Activated CD4-positive, alpha-beta T cell treated with anti-CD3 and anti-CD28 coated beads, Interleukin-2, amount 10 ng/mL, durations not matched to agents 24 days and 14 days (primary cell): ENCODE measurements around the gene TRIO. TPM values are rescaled to one million over a fixed set of nuclear protein-coding genes. Genes with fewer than 3 reads are reported as not detected.

Source experiments
- DNase-seq: peaks from one replicate; pipeline ENCODE4 v3.0.0; 2022
- H3K27ac Mint-ChIP-seq: one replicate; pipeline ENCODE4 v1.8.0; 2022; ENCODE audit warnings: mild to moderate bottlenecking, mixed read lengths
- H3K27me3 Mint-ChIP-seq: one replicate; pipeline ENCODE4 v1.8.0; 2022; ENCODE audit warnings: mixed read lengths
- H3K36me3 Mint-ChIP-seq: one replicate; pipeline ENCODE4 v1.8.0; 2022; ENCODE audit warnings: low read depth, mild to moderate bottlenecking, mixed read lengths
- H3K4me1 Mint-ChIP-seq: one replicate; pipeline ENCODE4 v1.8.0; 2021; ENCODE audit warnings: mixed read lengths
- H3K4me3 Mint-ChIP-seq: one replicate; pipeline ENCODE4 v1.8.0; 2022; ENCODE audit warnings: mild to moderate bottlenecking, moderate library complexity, mixed read lengths
- H3K9me3 Mint-ChIP-seq: one replicate; pipeline ENCODE4 v1.8.0; 2021; ENCODE audit warnings: mixed read lengths
- intact Hi-C: fragments of 100-400 bp; cut with micrococcal nuclease; formaldehyde crosslinking; loops from one replicate; pipeline ENCODE4 v1.15.1; 2023
- total RNA-seq: library from RNA; stranded (reverse); gene quantifications from 2 replicates; pipeline ENCODE4 v1.2.3, GENCODE V29; 2022

The TRIO gene
- total RNA-seq, 1 donor from 2014 or later = 14.0 TPM

GRCh38 chr5:14184082-14184481 is 40.9 kb downstream of the TRIO start:
- no peak for DNase-seq
- Mint-ChIP-seq H3K27ac (no peak overlapping the region), H3K9me3 (no peaks in the 10 kb centered on the region), H3K4me1 (no peaks in the 10 kb centered on the region), H3K4me3 (no peak overlapping the region), H3K27me3 (peaks cover 3% of the 10 kb centered on the region), H3K36me3 (no peaks in the 10 kb centered on the region)
- intact Hi-C loops = no loop called here

DNA sequence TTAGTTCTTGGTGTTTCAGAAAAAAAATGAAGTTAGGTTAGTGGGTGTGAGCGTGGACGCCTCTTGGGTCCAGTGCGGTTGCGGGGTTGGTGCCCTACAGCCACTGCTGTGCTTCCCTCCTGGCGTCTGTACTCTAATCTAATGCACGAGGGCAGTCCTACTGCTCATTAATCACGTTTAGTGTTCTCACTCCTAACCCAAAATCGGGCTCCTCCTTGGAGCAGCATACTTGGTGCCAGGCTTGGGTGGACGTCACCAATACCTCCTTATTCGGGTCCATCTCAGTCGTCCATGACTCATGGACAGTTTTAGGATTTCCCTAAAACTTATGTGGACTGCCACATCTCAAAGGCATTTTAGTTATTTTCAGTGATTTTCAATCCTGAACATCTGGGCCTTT is 41.6 kb downstream of the TRIO start:
- Mint-ChIP-seq H3K27me3 (peaks cover 3% of the 10 kb centered on the region), H3K4me3 (no peak overlapping the region), H3K36me3 (no peaks in the 10 kb centered on the region), H3K27ac (no peak overlapping the region), H3K9me3 (no peaks in the 10 kb centered on the region), H3K4me1 (no peaks in the 10 kb centered on the region)
- DNase-seq = no peak
- intact Hi-C loops = no loop called here

DNA sequence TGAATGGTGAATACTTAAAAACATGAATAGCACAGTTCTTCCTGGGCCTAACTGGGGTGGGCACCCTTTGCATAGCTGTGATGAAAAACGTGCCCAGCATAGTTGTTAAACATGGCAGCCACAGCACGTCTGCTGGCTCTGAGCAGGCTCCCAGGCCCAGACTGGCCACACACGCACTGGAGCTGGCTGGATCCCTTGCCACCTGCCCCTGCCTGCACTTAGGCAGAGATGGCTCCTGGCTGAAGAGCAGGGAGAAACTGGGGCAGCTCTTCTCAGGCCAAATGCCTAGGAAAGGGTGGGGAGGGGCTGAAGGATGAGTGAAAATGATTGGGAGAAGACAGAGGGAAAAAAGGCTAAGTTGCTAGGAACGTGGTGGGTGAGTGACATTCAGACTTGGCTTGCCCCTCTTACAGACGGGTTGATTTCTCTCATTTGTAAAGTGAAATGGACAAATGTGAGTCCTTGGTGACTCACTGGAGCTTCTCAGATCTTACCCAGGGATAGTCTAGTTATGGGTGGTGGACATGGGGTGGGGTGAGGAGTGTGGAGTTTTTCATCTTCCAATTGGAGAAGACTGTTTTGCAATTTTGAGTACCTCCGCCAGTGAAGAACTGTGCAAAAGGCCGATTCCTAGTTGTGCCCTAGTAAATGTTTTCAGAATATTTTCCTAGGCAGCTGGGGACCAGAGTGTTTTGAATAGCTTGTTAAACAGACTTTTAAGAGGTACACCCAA is 42.4 kb downstream of the TRIO start:
- H3K4me1 Mint-ChIP-seq = no peaks in the 10 kb centered on the region
- DNase-seq = no peak
- H3K36me3 Mint-ChIP-seq = no peaks in the 10 kb centered on the region
- intact Hi-C loops = no loop called here
- H3K4me3 Mint-ChIP-seq = no peak overlapping the region
- H3K27me3 Mint-ChIP-seq = peaks cover 3% of the 10 kb centered on the region
- H3K27ac Mint-ChIP-seq = no peak overlapping the region
- H3K9me3 Mint-ChIP-seq = no peaks in the 10 kb centered on the region

DNA sequence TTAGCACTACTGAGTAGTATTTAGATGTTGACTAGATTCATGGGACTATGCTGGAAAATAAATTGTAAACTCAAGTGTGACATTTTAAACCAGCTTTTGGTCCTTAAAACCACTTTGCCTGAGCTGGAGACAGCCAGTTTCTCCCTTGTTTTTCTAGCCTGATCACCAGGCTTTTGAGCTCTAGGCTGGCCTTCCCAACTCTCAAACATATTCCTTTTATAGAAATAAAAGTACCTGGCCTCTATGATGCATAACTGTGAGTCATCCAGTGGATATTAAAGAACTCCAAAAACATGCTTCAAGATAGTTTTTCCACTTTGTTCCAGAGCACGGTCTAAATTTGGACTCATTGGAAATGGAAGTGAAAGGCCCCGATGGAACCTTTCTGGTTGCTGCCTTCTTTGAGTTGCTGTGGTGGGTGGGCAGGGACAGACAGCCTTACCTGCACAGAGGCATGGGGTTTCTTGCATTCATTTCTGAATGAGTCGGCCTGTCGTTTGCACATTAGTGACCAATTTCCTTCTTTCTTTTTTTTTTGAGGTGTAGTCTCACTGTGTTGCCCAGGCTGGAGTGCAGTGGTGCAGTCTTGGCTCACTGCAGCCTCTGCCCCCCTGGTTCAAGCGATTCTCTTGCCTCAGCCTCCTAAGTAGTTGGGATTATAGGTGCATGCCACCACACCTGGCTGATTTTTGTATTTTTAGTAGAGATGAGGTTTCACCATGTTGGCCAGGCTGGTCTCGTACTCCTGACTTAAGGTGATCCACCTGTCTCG is 43.1 kb downstream of the TRIO start:
- H3K9me3 Mint-ChIP-seq = no peaks in the 10 kb centered on the region
- no peak overlapping the region for H3K4me3 Mint-ChIP-seq
- intact Hi-C loops = no loop called here
- no peaks in the 10 kb centered on the region for H3K36me3 Mint-ChIP-seq
- peaks cover 3% of the 10 kb centered on the region for H3K27me3 Mint-ChIP-seq
- H3K27ac Mint-ChIP-seq = no peak overlapping the region
- no peaks in the 10 kb centered on the region for H3K4me1 Mint-ChIP-seq
- DNase-seq = no peak

DNA sequence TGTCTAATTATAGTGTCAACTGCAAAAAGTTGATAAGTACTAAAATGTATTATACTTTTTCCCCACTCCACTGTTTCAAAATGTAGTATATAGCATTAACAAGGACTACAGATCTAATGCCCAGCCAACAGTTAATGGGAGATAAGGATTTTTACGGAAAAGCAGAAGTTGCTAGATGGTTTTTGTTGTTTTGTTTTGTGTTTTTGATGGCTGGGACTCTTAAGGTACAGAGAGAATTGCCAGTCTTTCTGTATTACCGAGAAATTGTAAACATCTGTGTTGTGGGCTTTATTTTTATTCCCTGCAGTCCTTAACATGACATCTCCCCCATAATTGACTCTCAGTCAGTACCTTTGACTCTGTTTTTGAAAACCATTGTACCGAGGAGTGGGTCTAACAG is 44.0 kb downstream of the TRIO start:
- no peak overlapping the region for H3K4me3 Mint-ChIP-seq
- no peak overlapping the region for H3K27ac Mint-ChIP-seq
- H3K27me3 Mint-ChIP-seq = peaks cover 3% of the 10 kb centered on the region
- no peaks in the 10 kb centered on the region for H3K4me1 Mint-ChIP-seq
- DNase-seq = no peak
- H3K36me3 Mint-ChIP-seq = no peaks in the 10 kb centered on the region
- intact Hi-C loops = no loop called here
- H3K9me3 Mint-ChIP-seq = no peaks in the 10 kb centered on the region

DNA sequence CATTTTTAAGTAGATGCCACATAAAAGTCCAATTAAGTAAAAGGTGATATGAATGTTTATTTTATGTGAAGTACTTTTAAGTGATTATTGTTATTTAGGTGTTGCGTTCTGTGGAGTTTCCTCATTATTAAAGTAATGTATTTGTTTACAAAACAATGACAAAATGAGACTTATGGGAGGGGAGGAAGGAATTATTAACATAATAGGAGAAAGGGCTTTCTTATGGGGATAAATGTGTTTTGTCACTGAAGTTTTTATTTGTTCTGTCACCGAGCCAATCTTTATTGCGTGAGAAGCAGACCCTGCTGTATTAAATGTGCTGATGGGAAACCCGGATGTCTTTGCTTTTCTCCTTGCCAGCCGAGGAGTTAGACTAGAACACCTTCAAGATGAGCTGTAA is 44.5 kb downstream of the TRIO start:
- intact Hi-C loops = no loop called here

DNA sequence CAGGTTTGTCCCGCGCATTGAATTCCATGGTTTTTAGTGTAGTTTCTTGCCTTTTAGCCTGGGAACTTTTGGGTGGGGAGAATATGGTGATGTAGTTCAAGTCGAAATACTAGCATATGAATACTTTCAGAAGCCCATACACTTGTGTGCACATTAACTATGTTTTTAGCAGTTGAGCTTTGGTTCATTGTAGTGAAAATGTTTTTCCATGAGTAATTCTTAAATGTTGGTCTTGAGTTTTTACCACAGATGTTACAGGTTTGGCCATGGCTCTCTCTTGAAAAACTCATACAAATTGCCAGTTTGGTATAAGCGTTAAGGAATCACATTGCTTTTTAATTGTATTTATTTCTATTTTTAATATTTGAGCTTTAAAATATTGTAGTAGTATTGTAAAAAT is 45.6 kb downstream of the TRIO start:
- H3K27me3 Mint-ChIP-seq = peaks cover 3% of the 10 kb centered on the region
- intact Hi-C loops = no loop called here
- no peak overlapping the region for H3K27ac Mint-ChIP-seq
- DNase-seq = no peak
- H3K4me1 Mint-ChIP-seq = no peaks in the 10 kb centered on the region
- no peak overlapping the region for H3K4me3 Mint-ChIP-seq
- H3K36me3 Mint-ChIP-seq = no peaks in the 10 kb centered on the region
- H3K9me3 Mint-ChIP-seq = no peaks in the 10 kb centered on the region

More for the DNA sequence above, 44.5 kb downstream of the TRIO start:
- Mint-ChIP-seq H3K9me3 (no peaks in the 10 kb centered on the region), H3K27me3 (peaks cover 3% of the 10 kb centered on the region), H3K4me1 (no peaks in the 10 kb centered on the region), H3K4me3 (no peak overlapping the region), H3K27ac (no peak overlapping the region), H3K36me3 (no peaks in the 10 kb centered on the region)
- no peak for DNase-seq

- H3K4me3 Mint-ChIP-seq = no peak overlapping the region
- no peaks in the 10 kb centered on the region for H3K9me3 Mint-ChIP-seq
- DNase-seq = no peak
- H3K4me1 Mint-ChIP-seq = no peaks in the 10 kb centered on the region
- no peak overlapping the region for H3K27ac Mint-ChIP-seq
- intact Hi-C loops = no loop called here
- H3K36me3 Mint-ChIP-seq = no peaks in the 10 kb centered on the region
- peaks cover 6% of the 10 kb centered on the region for H3K27me3 Mint-ChIP-seq
Observed at GRCh38 chr5:14189680-14190079, 46.5 kb downstream of the TRIO start.

DNA sequence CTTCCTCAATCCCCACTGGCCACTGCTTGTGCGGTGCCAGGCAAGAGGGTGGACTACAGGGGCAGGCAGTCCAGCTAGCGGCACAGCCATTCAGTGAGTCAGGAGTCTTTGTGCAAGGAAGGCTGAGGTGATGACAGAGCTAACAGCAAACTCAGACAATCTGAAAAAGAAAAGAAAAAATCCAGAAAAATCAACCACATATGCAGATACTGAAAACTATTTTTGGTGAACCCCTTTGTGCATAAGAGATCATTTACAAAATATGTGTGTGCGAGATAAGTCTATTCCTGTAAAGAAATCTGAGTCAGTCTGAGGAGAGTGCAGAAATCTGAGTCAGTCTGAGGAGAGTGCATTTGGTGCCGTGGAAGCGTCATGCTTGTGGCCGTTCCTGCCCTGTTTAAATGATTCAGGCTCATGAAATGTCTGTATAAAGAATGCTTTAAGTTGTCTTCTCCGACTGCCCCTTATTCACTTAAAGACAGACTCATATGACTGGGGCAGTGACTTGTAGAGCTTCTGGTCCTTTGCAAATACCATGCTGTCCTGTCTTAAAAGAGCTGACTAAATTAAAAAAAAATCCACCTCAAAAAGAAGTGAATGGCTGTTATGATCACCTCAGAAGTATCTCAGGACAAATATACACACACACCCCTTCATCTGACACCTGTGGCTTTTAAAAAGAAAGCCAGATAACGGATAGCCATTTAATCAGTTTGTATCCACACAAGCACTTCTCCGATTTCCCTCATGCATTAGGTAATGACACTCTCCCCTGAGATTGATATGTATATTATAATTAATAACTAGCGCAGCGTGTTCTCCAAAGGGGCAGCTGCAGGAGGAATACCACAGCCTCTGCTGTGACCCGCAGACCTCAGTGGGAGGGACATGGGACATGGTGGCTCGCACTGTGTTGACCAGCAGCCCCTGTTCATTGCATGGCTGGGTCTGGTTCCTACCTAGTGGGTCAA is 47.3 kb downstream of the TRIO start:
- no peaks in the 10 kb centered on the region for H3K4me1 Mint-ChIP-seq
- H3K27me3 Mint-ChIP-seq = peaks cover 8% of the 10 kb centered on the region
- intact Hi-C loops = no loop called here

GRCh38 chr5:14191325-14191724 is 48.2 kb downstream of the TRIO start:
- Mint-ChIP-seq H3K36me3 (no peaks in the 10 kb centered on the region), H3K4me1 (no peaks in the 10 kb centered on the region), H3K9me3 (no peaks in the 10 kb centered on the region), H3K27ac (no peak overlapping the region), H3K27me3 (peaks cover 8% of the 10 kb centered on the region), H3K4me3 (no peak overlapping the region)
- intact Hi-C loops = no loop called here
- DNase-seq = no peak

More for the DNA sequence above, 47.3 kb downstream of the TRIO start:
- DNase-seq = no peak
- Mint-ChIP-seq H3K27ac (no peak overlapping the region), H3K4me3 (no peak overlapping the region), H3K36me3 (no peaks in the 10 kb centered on the region), H3K9me3 (no peaks in the 10 kb centered on the region)

GRCh38 chr5:14193496-14193895 is 50.4 kb downstream of the TRIO start:
- H3K27me3 Mint-ChIP-seq = peaks cover 7% of the 10 kb centered on the region
- no peaks in the 10 kb centered on the region for H3K9me3 Mint-ChIP-seq
- no peaks in the 10 kb centered on the region for H3K4me1 Mint-ChIP-seq
- no peaks in the 10 kb centered on the region for H3K36me3 Mint-ChIP-seq
- H3K27ac Mint-ChIP-seq = no peak overlapping the region
- intact Hi-C loops = no loop called here
- no peak overlapping the region for H3K4me3 Mint-ChIP-seq
- no peak for DNase-seq

DNA sequence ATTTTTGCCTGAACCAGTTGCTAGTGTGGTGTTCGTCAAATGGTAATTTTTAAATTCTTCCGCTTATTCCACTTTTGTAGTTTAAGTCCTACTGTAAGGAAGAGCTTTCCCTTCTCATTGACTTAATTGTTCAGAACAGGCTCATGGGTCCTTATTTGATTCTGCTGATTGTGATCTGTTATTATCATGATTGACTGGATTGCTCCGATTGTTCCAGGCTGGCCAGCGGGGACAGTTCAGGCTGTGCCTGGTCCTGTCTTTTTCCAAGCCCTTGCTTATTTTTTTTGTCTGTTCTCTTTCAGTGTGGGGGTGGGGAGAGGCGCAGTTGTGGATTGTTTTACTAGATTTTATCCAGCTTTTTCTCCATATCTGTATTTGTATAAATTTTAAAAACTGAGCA is 52.4 kb downstream of the TRIO start:
- Mint-ChIP-seq H3K4me1 (no peaks in the 10 kb centered on the region), H3K36me3 (no peaks in the 10 kb centered on the region), H3K4me3 (no peak overlapping the region), H3K27me3 (peaks cover 5% of the 10 kb centered on the region), H3K27ac (no peak overlapping the region), H3K9me3 (no peaks in the 10 kb centered on the region)
- no peak for DNase-seq
- intact Hi-C loops = no loop called here

- H3K36me3 Mint-ChIP-seq = no peaks in the 10 kb centered on the region
- H3K27ac Mint-ChIP-seq = no peak overlapping the region
- no peak overlapping the region for H3K4me3 Mint-ChIP-seq
- H3K9me3 Mint-ChIP-seq = no peaks in the 10 kb centered on the region
- no peak for DNase-seq
- intact Hi-C loops = no loop called here
- no peaks in the 10 kb centered on the region for H3K4me1 Mint-ChIP-seq
- H3K27me3 Mint-ChIP-seq = peaks cover 5% of the 10 kb centered on the region
Observed at GRCh38 chr5:14197056-14197455, 53.9 kb downstream of the TRIO start.

GRCh38 chr5:14199902-14200301 is 56.8 kb downstream of the TRIO start:
- no peaks in the 10 kb centered on the region for H3K9me3 Mint-ChIP-seq
- DNase-seq = no peak
- no peak overlapping the region for H3K27ac Mint-ChIP-seq
- no peaks in the 10 kb centered on the region for H3K36me3 Mint-ChIP-seq
- H3K27me3 Mint-ChIP-seq = peaks cover 2% of the 10 kb centered on the region
- intact Hi-C loops = no loop called here
- no peak overlapping the region for H3K4me3 Mint-ChIP-seq
- peaks cover under 1% of the 10 kb centered on the region for H3K4me1 Mint-ChIP-seq
